ENCODE data around the gene TMEM232.

- TF ChIP-seq CTCF (IDR thresholded peaks at IDR 0.05) (no peak), POLR2A (IDR thresholded peaks at IDR 0.05) (no peak)
Measured at GRCh38 chr5:110506378-110506777, 220.1 kb downstream of the TMEM232 start.

Measured in lower leg skin (tissue), 3 donors.